Endodermal cell (in vitro differentiated cells): ENCODE data around the gene TGM3. TPM values are rescaled to one million over a fixed set of nuclear protein-coding genes. Genes with fewer than 3 reads are reported as not detected.

Experiments
- DNase-seq: peaks from one replicate; pipeline ENCODE4 v3.0.0-alpha.2; 2017
- H3K27ac ChIP-seq: 2 replicates; pipeline ENCODE4 v1.5.1; 2013; ENCODE audit warnings: mild to moderate bottlenecking, low read depth, low read length, moderate library complexity
- H3K27me3 ChIP-seq: 2 replicates; pipeline ENCODE4 v1.6.1; 2013; ENCODE audit warnings: mild to moderate bottlenecking, low read length, moderate library complexity; ENCODE audit not compliant: insufficient read depth, control insufficient read depth, poor library complexity, severe bottlenecking
- H3K36me3 ChIP-seq: 2 replicates; pipeline ENCODE4 v1.7.0; 2013; ENCODE audit warnings: mild to moderate bottlenecking, low read length, moderate library complexity; ENCODE audit not compliant: control insufficient read depth, insufficient read depth
- H3K4me1 ChIP-seq: one replicate; pipeline ENCODE4 v1.7.0; 2013; ENCODE audit warnings: low read length; ENCODE audit not compliant: control insufficient read depth, insufficient read depth
- H3K4me3 ChIP-seq: 2 replicates; pipeline ENCODE4 v1.5.1; 2013; ENCODE audit warnings: mild to moderate bottlenecking, low read length, moderate library complexity
- H3K9ac ChIP-seq: 2 replicates; pipeline ENCODE4 v1.6.1; 2013; ENCODE audit warnings: mild to moderate bottlenecking, low read length, moderate library complexity; ENCODE audit not compliant: poor library complexity, severe bottlenecking; ENCODE audit errors: extremely low read depth
- H3K9me3 ChIP-seq: 2 replicates; pipeline ENCODE4 v1.6.1; 2013; ENCODE audit warnings: mild to moderate bottlenecking, low read length, moderate library complexity; ENCODE audit not compliant: control insufficient read depth
- H3K27ac Mint-ChIP-seq: 2 replicates; pipeline ENCODE4 v1.8.0; 2020; ENCODE audit warnings: mixed read lengths
- H3K27me3 Mint-ChIP-seq: 2 replicates; pipeline ENCODE4 v1.8.0; 2021; ENCODE audit warnings: mild to moderate bottlenecking, mixed read lengths; ENCODE audit not compliant: insufficient read depth
- H3K36me3 Mint-ChIP-seq: 2 replicates; pipeline ENCODE4 v1.8.0; 2020; ENCODE audit warnings: low read depth, mixed read lengths
- H3K4me1 Mint-ChIP-seq: 2 replicates; pipeline ENCODE4 v1.8.0; 2020; ENCODE audit warnings: mixed read lengths
- H3K4me3 Mint-ChIP-seq: 2 replicates; pipeline ENCODE4 v1.8.0; 2020; ENCODE audit warnings: mild to moderate bottlenecking, moderate library complexity, mixed read lengths
- H3K9me3 Mint-ChIP-seq: 2 replicates; pipeline ENCODE4 v1.8.0; 2020; ENCODE audit warnings: mild to moderate bottlenecking, mixed read lengths
- CTCF ChIP-seq: fragments of 200-600 bp; sonication (generic); conservative IDR thresholded peaks from 2 replicates; pipeline ENCODE4 v1.5.0; 2021; ENCODE audit warnings: antibody characterized with exemption, mild to moderate bottlenecking
- WGBS, 2 experiments: methylation state at CpG; one replicate each; pipeline versions ENCODE4 v1.1.5 to v1.1.7; 2013; ENCODE audit warnings: missing lambda C conversion rate in 2 of 2, mixed read lengths in 1 of 2; ENCODE audit not compliant: insufficient coverage in 1 of 2, insufficient read length in 1 of 2; 5-methylcytosine and 5-hydroxymethylcytosine counted together
- total RNA-seq, 2 donors: library from RNA; stranded (reverse); fragmentation: NEBNext Ultra II Directional in 1 of 2; extraction: Animal tissue kit (Norgen Biotek cat#: 25700) in 1 of 2; gene quantifications; 2 replicates in 1 of 2; 3 replicates in 1 of 2; pipeline ENCODE4 v1.2.1, GENCODE V29; 2021

TGM3 gene
- total RNA-seq, 2 donors from 2014 or later = 0.29 to 0.38 TPM

GRCh38 chr20:2379511-2380229 is 83.9 kb downstream of the TGM3 start:
- Mint-ChIP-seq H3K9me3 (no peaks in the 10 kb centered on the region), H3K4me3 (no peak overlapping the region), H3K27me3 (peaks cover 2% of the 10 kb centered on the region), H3K36me3 (no peaks in the 10 kb centered on the region), H3K27ac (peak overlapping the region; percentile 35), H3K4me1 (no peaks in the 10 kb centered on the region)
- Histone ChIP-seq H3K9me3 (no peaks in the 10 kb centered on the region), H3K36me3 (no peaks in the 10 kb centered on the region), H3K27me3 (no peaks in the 10 kb centered on the region), H3K27ac (peak overlapping the region; percentile 51), H3K4me3 (no peak overlapping the region), H3K9ac (no peak overlapping the region), H3K4me1 (no peaks in the 10 kb centered on the region)
- WGBS, 2 experiments = 65 to 70% methylated on average over 8 to 9 of the region's 9 CpGs
- no peak for TF ChIP-seq CTCF
- DNase-seq = no peak

GRCh38 chr20:2380601-2381000 is 84.8 kb downstream of the TGM3 start, which contains the start of gene TGM6:
TGM6 (plus strand) TSS chr20:2380901; CDS start chr20:2380969, 68 bp downstream.
- Histone ChIP-seq H3K9ac (no peak within 1 kb of the TSS), H3K9me3 (no peaks in the 10 kb centered on the region), H3K27me3 (no peaks in the 10 kb centered on the region), H3K4me3 (no peak within 1 kb of the TSS), H3K4me1 (no peaks in the 10 kb centered on the region), H3K27ac (peak within 1 kb of the TSS; percentile 51), H3K36me3 (no peaks in the 10 kb centered on the region)
- H3K27me3 Mint-ChIP-seq = peaks cover 2% of the 10 kb centered on the region
- no peak for DNase-seq
- 92 to 95% methylated on average over 8 to 10 of the region's 10 CpGs for WGBS, 2 experiments
- TF ChIP-seq CTCF = no peak
- no peak within 1 kb of the TSS for H3K4me3 Mint-ChIP-seq
- no peaks in the 10 kb centered on the region for H3K4me1 Mint-ChIP-seq
- no peaks in the 10 kb centered on the region for H3K9me3 Mint-ChIP-seq
- H3K27ac Mint-ChIP-seq = peak within 1 kb of the TSS; percentile 35
- H3K36me3 Mint-ChIP-seq = no peaks in the 10 kb centered on the region

GRCh38 chr20:2381303-2381702 is 85.5 kb downstream of the TGM3 start:
- Histone ChIP-seq H3K36me3 (no peaks in the 10 kb centered on the region), H3K4me3 (no peak overlapping the region), H3K27ac (no peak overlapping the region), H3K27me3 (no peaks in the 10 kb centered on the region), H3K4me1 (no peaks in the 10 kb centered on the region), H3K9ac (no peak overlapping the region), H3K9me3 (no peaks in the 10 kb centered on the region)
- Mint-ChIP-seq H3K4me3 (no peak overlapping the region), H3K27ac (no peak overlapping the region), H3K4me1 (no peaks in the 10 kb centered on the region), H3K27me3 (peaks cover 2% of the 10 kb centered on the region), H3K36me3 (no peaks in the 10 kb centered on the region), H3K9me3 (no peaks in the 10 kb centered on the region)
- TF ChIP-seq CTCF = no peak
- WGBS, 2 experiments = 82 to 88% methylated on average over 5 to 7 of the region's 7 CpGs
- no peak for DNase-seq
